K562 (cell line): ENCODE data around the gene RPS19BP1. TPM values are rescaled to one million over a fixed set of nuclear protein-coding genes. Genes with fewer than 3 reads are reported as not detected.
A peak's percentile ranks its signal among the peaks of the same experiment; 100 is the strongest.

ENCODE experiments used
- ATF7 ChIP-seq: fragments of 450-650 bp; IDR thresholded peaks from 2 replicates; pipeline ENCODE4 v1.7.1; 2014; ENCODE audit warnings: mild to moderate bottlenecking, moderate library complexity
- SIX5 ChIP-seq, 2 experiments: IDR thresholded peaks; 2 replicates each; pipeline ENCODE4 v1.6.1; 2011; ENCODE audit warnings: low read length in 2 of 2, borderline replicate concordance in 1 of 2, low read depth in 1 of 2, mild to moderate bottlenecking in 1 of 2, moderate library complexity in 1 of 2; ENCODE audit not compliant: insufficient read depth in 1 of 2
- SMAD3 ChIP-seq: fragments of 450-650 bp; formaldehyde crosslinking; conservative IDR thresholded peaks from 2 replicates; pipeline ENCODE4 v1.4.0; 2020; ENCODE audit warnings: mild to moderate bottlenecking
- ZNF3 ChIP-seq: fragments of 250-450 bp; sonication (Bioruptor Pico); IDR thresholded peaks from 2 replicates; pipeline ENCODE4 v1.5.0; 2021; ENCODE audit warnings: mild to moderate bottlenecking, moderate library complexity
- ZNF699 ChIP-seq: fragments of 250-450 bp; sonication (Bioruptor Pico); IDR thresholded peaks from 2 replicates; pipeline ENCODE4 v1.8.0; 2021; ENCODE audit warnings: mild to moderate bottlenecking, moderate library complexity; ENCODE audit not compliant: insufficient replicate concordance
- polyA plus RNA-seq, 8 experiments: library from polyadenylated mRNA; depleted of rRNA in 4 of 8; stranded (reverse) in 5 of 8; unstranded in 3 of 8; fragments of >200 nt; fragmentation: Nextera tagmentation in 2 of 8; fragmentation: Illumina TruSeq in 1 of 8; extraction: Ambion mirVana in 2 of 8; extraction: Trizol in 1 of 8; gene quantifications; 2 replicates each; pipeline versions ENCODE4 v1.2.1 to v1.2.3, GENCODE V29; 2011 to 2014; ENCODE audit warnings: inconsistent platforms in 1 of 8, missing spikeins in 1 of 8
- total RNA-seq, 7 experiments: library from RNA; depleted of rRNA in 6 of 7; stranded (reverse); fragments of >200 nt in 6 of 7; fragmentation: Illumina TruSeq in 2 of 7; extraction: Trizol in 2 of 7; gene quantifications; 2 replicates each; pipeline versions ENCODE4 v1.2.1 to v1.2.3, GENCODE V29; 2011 to 2021; ENCODE audit warnings: low replicate concordance in 1 of 7
- TF ChIP-seq, protein P1 (sequence below), 2 experiments: fragments of 450-650 bp; IDR thresholded peaks; 2 replicates each; pipeline ENCODE4 v1.6.1; 2018; ENCODE audit warnings: mild to moderate bottlenecking in 2 of 2, low read depth in 1 of 2; ENCODE audit not compliant: partially characterized antibody in 2 of 2
- TF ChIP-seq, protein P2 (sequence below): sonication (generic); formaldehyde crosslinking; IDR thresholded peaks from 2 replicates; pipeline ENCODE4 v1.4.0; 2020; ENCODE audit warnings: mild to moderate bottlenecking, missing genetic modification reagents
- TF ChIP-seq, protein P3 (sequence below), 2 experiments: fragments of 450-650 bp; IDR thresholded peaks; 2 replicates each; pipeline ENCODE4 v1.6.1; 2016
- TF ChIP-seq, protein P4 (sequence below): fragments of 250-450 bp; sonication (Bioruptor Pico); IDR thresholded peaks from 2 replicates; pipeline ENCODE4 v1.5.0; 2021; ENCODE audit warnings: mild to moderate bottlenecking, moderate library complexity
- TF ChIP-seq, protein P5 (sequence below), 3 experiments: fragments of 200-800 bp in 1 of 3; fragments of 250-450 bp in 1 of 3; fragments of 450-650 bp in 1 of 3; sonication (Bioruptor Pico) in 1 of 3; sonication (Bioruptor generic) in 1 of 3; formaldehyde crosslinking in 1 of 3; IDR thresholded peaks; 2 replicates each; pipeline versions ENCODE4 v1.6.1 to v1.8.0; 2016 to 2022; ENCODE audit warnings: mild to moderate bottlenecking in 2 of 3, missing genetic modification characterization in 2 of 3, missing compliant biosample characterization in 1 of 3, moderate library complexity in 1 of 3

RPS19BP1 gene
- total and polyA plus RNA-seq, 9 of the 15 experiments (the other 6 are each of a cell fraction or from before 2014, with no cell fraction given), result 3.0 to 223 (median 84.3) TPM

DNA sequence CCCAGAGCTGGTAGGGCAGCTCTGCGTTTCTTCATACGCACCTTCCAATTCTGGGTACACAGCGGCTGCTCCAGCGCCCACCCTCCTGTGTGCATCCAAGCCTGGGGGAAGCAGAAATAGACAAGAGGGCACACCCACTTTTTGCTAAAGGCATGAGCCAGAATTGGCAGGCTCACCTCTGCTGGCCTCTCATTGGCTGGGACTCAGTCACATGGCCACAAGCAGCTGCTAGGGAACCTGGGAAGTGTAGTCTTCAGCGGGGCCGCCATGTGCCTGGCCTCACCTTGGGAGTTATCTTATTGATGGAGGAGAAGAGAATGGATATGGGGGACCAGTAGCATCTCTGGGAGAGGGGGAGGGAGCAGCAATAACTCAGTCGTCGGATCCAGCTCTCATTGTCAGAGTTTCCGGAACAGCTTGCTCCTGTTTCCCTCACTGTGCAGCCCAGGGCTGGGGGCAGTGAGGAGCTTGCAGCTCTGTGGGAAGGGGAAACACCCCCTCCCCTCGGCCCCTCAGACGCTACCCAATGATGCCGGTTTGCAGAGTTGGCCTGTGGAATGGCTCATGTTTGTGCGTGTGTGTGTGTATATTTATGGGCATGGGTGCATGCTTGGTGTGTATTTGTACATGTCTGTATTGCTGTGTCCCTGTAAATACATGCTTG, 42.3 kb downstream of the RPS19BP1 start (continued):
- no peak for TF ChIP-seq ZNF699 (CRISPR knock-in tag)
- TF ChIP-seq ZNF3 (CRISPR knock-in tag), result no peak
- TF ChIP-seq, protein P1, sequence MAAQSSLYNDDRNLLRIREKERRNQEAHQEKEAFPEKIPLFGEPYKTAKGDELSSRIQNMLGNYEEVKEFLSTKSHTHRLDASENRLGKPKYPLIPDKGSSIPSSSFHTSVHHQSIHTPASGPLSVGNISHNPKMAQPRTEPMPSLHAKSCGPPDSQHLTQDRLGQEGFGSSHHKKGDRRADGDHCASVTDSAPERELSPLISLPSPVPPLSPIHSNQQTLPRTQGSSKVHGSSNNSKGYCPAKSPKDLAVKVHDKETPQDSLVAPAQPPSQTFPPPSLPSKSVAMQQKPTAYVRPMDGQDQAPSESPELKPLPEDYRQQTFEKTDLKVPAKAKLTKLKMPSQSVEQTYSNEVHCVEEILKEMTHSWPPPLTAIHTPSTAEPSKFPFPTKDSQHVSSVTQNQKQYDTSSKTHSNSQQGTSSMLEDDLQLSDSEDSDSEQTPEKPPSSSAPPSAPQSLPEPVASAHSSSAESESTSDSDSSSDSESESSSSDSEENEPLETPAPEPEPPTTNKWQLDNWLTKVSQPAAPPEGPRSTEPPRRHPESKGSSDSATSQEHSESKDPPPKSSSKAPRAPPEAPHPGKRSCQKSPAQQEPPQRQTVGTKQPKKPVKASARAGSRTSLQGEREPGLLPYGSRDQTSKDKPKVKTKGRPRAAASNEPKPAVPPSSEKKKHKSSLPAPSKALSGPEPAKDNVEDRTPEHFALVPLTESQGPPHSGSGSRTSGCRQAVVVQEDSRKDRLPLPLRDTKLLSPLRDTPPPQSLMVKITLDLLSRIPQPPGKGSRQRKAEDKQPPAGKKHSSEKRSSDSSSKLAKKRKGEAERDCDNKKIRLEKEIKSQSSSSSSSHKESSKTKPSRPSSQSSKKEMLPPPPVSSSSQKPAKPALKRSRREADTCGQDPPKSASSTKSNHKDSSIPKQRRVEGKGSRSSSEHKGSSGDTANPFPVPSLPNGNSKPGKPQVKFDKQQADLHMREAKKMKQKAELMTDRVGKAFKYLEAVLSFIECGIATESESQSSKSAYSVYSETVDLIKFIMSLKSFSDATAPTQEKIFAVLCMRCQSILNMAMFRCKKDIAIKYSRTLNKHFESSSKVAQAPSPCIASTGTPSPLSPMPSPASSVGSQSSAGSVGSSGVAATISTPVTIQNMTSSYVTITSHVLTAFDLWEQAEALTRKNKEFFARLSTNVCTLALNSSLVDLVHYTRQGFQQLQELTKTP (IDR thresholded peaks at IDR 0.05; ENCODE audit: low read depth in 1 of 2, partially characterized antibody in 2 of 2), result peak in 1 of 2 experiments; percentile 37
- TF ChIP-seq, protein P2, sequence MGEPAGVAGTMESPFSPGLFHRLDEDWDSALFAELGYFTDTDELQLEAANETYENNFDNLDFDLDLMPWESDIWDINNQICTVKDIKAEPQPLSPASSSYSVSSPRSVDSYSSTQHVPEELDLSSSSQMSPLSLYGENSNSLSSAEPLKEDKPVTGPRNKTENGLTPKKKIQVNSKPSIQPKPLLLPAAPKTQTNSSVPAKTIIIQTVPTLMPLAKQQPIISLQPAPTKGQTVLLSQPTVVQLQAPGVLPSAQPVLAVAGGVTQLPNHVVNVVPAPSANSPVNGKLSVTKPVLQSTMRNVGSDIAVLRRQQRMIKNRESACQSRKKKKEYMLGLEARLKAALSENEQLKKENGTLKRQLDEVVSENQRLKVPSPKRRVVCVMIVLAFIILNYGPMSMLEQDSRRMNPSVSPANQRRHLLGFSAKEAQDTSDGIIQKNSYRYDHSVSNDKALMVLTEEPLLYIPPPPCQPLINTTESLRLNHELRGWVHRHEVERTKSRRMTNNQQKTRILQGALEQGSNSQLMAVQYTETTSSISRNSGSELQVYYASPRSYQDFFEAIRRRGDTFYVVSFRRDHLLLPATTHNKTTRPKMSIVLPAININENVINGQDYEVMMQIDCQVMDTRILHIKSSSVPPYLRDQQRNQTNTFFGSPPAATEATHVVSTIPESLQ (CRISPR knock-in tag), result no peak
- TF ChIP-seq SIX5 (IDR thresholded peaks at IDR 0.05; ENCODE audit: borderline replicate concordance in 1 of 2, insufficient read depth in 1 of 2, low read depth in 1 of 2, low read length in 2 of 2), result peak; percentile 80 to 86
- TF ChIP-seq, protein P3, sequence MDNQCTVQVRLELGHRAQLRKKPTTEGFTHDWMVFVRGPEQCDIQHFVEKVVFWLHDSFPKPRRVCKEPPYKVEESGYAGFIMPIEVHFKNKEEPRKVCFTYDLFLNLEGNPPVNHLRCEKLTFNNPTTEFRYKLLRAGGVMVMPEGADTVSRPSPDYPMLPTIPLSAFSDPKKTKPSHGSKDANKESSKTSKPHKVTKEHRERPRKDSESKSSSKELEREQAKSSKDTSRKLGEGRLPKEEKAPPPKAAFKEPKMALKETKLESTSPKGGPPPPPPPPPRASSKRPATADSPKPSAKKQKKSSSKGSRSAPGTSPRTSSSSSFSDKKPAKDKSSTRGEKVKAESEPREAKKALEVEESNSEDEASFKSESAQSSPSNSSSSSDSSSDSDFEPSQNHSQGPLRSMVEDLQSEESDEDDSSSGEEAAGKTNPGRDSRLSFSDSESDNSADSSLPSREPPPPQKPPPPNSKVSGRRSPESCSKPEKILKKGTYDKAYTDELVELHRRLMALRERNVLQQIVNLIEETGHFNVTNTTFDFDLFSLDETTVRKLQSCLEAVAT (IDR thresholded peaks at IDR 0.05), result no peak
- TF ChIP-seq, protein P4, sequence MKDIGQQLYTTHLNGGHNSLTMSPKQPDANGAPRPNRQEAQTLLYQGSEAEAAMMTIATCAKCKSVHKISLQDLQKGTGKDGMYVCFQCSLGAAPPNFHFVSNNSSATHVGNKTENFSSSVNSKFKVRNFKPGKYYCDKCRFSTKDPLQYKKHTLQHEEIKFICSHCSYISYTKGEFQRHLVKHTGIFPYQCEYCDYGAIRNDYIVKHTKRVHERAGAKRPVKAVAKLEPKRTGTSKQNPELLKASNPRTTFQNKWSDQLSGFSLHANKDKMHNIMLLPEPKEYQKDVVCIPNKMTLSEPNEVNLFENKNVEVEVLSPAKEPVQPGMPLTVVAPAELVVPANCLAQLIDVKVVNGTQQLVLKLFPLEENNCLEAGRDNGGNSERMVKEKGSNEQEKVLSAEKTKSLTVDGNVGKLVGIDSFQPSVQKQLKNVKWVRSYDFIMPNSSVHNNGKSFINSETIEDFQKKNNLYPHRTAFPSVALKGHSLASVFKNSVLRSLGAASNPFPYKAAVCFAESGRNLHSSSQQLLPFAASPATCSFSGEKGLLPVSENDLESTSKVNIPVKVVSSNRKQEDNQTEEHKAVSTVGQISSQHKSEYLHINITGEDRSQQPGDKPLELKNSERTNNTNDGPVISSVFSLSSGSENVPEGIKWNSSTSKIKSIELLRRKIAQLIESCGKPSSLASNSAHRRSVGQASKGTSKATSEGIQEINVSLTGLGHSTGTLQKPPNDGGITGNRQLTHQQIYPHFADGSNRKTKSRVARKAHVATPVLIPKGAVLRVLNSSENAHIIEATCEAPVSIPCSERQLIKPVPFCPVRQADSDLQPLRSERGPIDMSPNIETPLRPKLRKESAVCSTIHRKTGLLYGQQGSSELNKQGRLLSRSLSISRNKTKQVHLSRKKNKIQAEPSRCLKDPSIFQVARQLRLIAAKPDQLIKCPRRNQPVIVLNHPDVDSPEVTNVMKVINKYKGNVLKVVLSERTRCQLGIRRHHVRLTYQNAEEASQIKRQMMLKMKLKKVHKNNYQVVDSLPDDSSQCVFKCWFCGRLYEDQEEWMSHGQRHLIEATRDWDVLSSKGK (CRISPR knock-in tag), result no peak
- no peak for TF ChIP-seq SMAD3 (CRISPR knock-in tag)
- TF ChIP-seq ATF7, result 0 out of 2 replicates have a peak, but pooled peaks have one; percentile 28
- TF ChIP-seq, protein P5, sequence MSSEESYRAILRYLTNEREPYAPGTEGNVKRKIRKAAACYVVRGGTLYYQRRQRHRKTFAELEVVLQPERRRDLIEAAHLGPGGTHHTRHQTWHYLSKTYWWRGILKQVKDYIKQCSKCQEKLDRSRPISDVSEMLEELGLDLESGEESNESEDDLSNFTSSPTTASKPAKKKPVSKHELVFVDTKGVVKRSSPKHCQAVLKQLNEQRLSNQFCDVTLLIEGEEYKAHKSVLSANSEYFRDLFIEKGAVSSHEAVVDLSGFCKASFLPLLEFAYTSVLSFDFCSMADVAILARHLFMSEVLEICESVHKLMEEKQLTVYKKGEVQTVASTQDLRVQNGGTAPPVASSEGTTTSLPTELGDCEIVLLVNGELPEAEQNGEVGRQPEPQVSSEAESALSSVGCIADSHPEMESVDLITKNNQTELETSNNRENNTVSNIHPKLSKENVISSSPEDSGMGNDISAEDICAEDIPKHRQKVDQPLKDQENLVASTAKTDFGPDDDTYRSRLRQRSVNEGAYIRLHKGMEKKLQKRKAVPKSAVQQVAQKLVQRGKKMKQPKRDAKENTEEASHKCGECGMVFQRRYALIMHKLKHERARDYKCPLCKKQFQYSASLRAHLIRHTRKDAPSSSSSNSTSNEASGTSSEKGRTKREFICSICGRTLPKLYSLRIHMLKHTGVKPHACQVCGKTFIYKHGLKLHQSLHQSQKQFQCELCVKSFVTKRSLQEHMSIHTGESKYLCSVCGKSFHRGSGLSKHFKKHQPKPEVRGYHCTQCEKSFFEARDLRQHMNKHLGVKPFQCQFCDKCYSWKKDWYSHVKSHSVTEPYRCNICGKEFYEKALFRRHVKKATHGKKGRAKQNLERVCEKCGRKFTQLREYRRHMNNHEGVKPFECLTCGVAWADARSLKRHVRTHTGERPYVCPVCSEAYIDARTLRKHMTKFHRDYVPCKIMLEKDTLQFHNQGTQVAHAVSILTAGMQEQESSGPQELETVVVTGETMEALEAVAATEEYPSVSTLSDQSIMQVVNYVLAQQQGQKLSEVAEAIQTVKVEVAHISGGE (CRISPR knock-in tag; IDR thresholded peaks at IDR 0.05), result no peak
